ENCODE measurements around the gene RNF169.

DNA sequence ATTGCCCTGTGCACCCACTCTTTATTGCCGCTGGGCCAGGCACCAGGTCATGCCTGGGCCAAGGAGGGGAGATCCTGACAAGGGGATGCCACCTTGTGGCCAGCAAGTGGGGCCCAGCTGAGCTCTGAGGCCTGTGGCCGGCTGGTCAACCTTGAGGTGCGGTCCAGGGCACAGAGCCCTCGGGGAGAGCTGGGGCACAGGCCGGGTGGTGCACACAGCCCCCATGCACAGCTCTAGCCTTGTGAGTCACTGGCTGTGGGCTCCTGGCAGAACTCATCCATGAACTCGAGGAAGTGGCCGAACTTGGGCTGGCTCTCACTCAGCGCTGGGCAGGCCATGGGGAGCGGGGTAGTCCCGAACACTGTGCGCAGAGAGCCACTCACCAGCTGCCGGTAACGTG lies 94.3 kb downstream of the RNF169 start:
- TF ChIP-seq, protein P1, sequence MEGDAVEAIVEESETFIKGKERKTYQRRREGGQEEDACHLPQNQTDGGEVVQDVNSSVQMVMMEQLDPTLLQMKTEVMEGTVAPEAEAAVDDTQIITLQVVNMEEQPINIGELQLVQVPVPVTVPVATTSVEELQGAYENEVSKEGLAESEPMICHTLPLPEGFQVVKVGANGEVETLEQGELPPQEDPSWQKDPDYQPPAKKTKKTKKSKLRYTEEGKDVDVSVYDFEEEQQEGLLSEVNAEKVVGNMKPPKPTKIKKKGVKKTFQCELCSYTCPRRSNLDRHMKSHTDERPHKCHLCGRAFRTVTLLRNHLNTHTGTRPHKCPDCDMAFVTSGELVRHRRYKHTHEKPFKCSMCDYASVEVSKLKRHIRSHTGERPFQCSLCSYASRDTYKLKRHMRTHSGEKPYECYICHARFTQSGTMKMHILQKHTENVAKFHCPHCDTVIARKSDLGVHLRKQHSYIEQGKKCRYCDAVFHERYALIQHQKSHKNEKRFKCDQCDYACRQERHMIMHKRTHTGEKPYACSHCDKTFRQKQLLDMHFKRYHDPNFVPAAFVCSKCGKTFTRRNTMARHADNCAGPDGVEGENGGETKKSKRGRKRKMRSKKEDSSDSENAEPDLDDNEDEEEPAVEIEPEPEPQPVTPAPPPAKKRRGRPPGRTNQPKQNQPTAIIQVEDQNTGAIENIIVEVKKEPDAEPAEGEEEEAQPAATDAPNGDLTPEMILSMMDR (IDR thresholded peaks at IDR 0.05; ENCODE audit: control extremely low read depth in 1 of 3, insufficient read depth in 1 of 3, low read depth in 1 of 3, low read length in 3 of 3) = peak; percentile 41 to 49 (median 46)
- no peak for TF ChIP-seq YY1 (IDR thresholded peaks at IDR 0.05; ENCODE audit: low read depth, low read length)

All from H1 (cell line).